PC-3 (cell line): ENCODE results near the gene MMP20. TPM values are rescaled to one million over a fixed set of nuclear protein-coding genes. Genes with fewer than 3 reads are reported as not detected.

Experiments used
- ATAC-seq: fragments of 200-7000 bp; cut with Tn5 transposase; 2 replicates; pipeline ENCODE4 v1.9.1; 2020; ENCODE audit warnings: mild to moderate bottlenecking, moderate library complexity
- BruUV-seq: library from RNA; stranded (reverse); fragments of 400-500 nt; replicated peaks from 2 replicates; lab custom pipeline; 2021; lab: Mats Ljungman, UMichigan
- CTCF ChIA-PET: fragments of 300-600 bp; sonication (Branson Sonifier 250); formaldehyde crosslinking; loops from one replicate; lab custom pipeline; 2022; ENCODE audit warnings: antibody characterized with exemption; lab: Charles Lee
- POLR2A ChIA-PET: fragments of 300-600 bp; sonication (Branson Sonifier 250); formaldehyde crosslinking; loops from one replicate; lab custom pipeline; 2022; ENCODE audit warnings: antibody characterized with exemption; ENCODE audit not compliant: unreplicated experiment; lab: Charles Lee
- DNase-seq: peaks from one replicate; pipeline ENCODE4 v3.0.0-alpha.2; 2015
- H2AFZ ChIP-seq: fragments of 300-600 bp; sonication (generic); 2 replicates; pipeline ENCODE4 v1.6.0; 2016; ENCODE audit warnings: antibody characterized with exemption, low read length
- H3F3A ChIP-seq: fragments of 300-600 bp; sonication (generic); one replicate; pipeline ENCODE4 v1.6.0; 2017; ENCODE audit warnings: antibody characterized with exemption, low read length, control low read depth, mild to moderate bottlenecking; ENCODE audit not compliant: unreplicated experiment
- H3K27ac ChIP-seq: fragments of 300-600 bp; sonication (generic); 2 replicates; pipeline ENCODE4 v1.5.1; 2016; ENCODE audit warnings: mild to moderate bottlenecking, low read length
- H3K27me3 ChIP-seq: fragments of 300-600 bp; sonication (generic); 2 replicates; pipeline ENCODE4 v1.6.1; 2016; ENCODE audit warnings: low read length, mixed read lengths
- H3K36me3 ChIP-seq: fragments of 300-600 bp; sonication (generic); 2 replicates; pipeline ENCODE4 v1.6.1; 2016; ENCODE audit warnings: low read depth, mixed run types, low read length, mixed read lengths
- H3K4me1 ChIP-seq: fragments of 300-600 bp; sonication (generic); 2 replicates; pipeline ENCODE4 v1.5.1; 2016; ENCODE audit warnings: low read length; ENCODE audit not compliant: insufficient read depth
- H3K4me2 ChIP-seq: fragments of 300-600 bp; sonication (generic); 2 replicates; pipeline ENCODE4 v1.6.0; 2016; ENCODE audit warnings: low read length
- H3K4me3 ChIP-seq: fragments of 300-600 bp; sonication (generic); 2 replicates; pipeline ENCODE4 v1.5.1; 2016; ENCODE audit warnings: mild to moderate bottlenecking, low read length, mixed read lengths
- H3K79me2 ChIP-seq: fragments of 300-600 bp; sonication (generic); 2 replicates; pipeline ENCODE4 v1.6.1; 2017; ENCODE audit warnings: low read length, mixed read lengths
- H3K9ac ChIP-seq: fragments of 300-600 bp; sonication (generic); 2 replicates; pipeline ENCODE4 v1.6.0; 2016; ENCODE audit warnings: mild to moderate bottlenecking, low read length
- H3K9me2 ChIP-seq: fragments of 300-600 bp; sonication (generic); replicated peaks from 2 replicates; pipeline ENCODE4 v1.6.1; 2016; ENCODE audit warnings: mixed run types, low read length, mixed read lengths
- H3K9me3 ChIP-seq: fragments of 300-600 bp; sonication (generic); 2 replicates; pipeline ENCODE4 v1.6.1; 2016; ENCODE audit warnings: low read length, mixed read lengths
- H4K20me1 ChIP-seq: fragments of 300-600 bp; sonication (generic); 2 replicates; pipeline ENCODE4 v1.6.1; 2016; ENCODE audit warnings: low read length, mixed read lengths
- CTCF ChIP-seq: fragments of 300-600 bp; sonication (generic); conservative IDR thresholded peaks from 2 replicates; pipeline ENCODE4 v1.5.1; 2017; ENCODE audit warnings: antibody characterized with exemption, low read depth, mild to moderate bottlenecking, low read length
- EZH2 ChIP-seq: fragments of 300-600 bp; sonication (generic); IDR thresholded peaks from one replicate; pipeline ENCODE4 v1.6.1; 2017; ENCODE audit warnings: antibody characterized with exemption, mild to moderate bottlenecking, low read length; ENCODE audit not compliant: unreplicated experiment
- EZH2phosphoT487 ChIP-seq: fragments of 300-600 bp; sonication (generic); IDR thresholded peaks from 2 replicates; pipeline ENCODE4 v1.6.1; 2018; ENCODE audit warnings: mild to moderate bottlenecking, antibody characterized with exemption, low read length, borderline replicate concordance
- intact Hi-C: fragments of 100-400 bp; cut with micrococcal nuclease; formaldehyde crosslinking; loops from 2 replicates; pipeline ENCODE4 v1.9.0; 2023
- total RNA-seq: library from RNA; depleted of rRNA; stranded (reverse); fragments of >200 nt; gene quantifications from 2 replicates; pipeline ENCODE4 v1.2.3, GENCODE V29; 2014

Gene MMP20
- total RNA-seq, 1 experiment from 2014 or later = not detected

DNA sequence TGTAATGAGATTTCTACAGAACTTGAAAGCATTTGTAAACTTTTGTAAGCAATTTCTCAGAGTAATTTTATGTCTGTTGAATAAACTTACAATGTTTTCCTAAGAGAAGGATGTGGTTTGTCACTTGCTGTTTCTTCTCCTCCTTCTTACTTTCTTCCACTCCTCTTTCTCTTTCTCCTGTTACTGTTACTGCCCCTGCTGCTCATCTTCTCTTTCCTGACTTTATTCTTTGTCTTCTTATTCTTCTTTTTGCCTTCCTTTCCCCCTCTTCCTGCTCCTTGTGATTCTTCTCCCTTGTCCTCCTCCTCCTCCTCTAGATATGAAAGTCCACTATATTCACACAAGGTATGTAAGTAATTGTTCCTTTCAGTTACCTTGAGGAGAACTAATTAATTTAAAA, 63.5 kb downstream of the MMP20 start:
- Histone ChIP-seq H2AFZ (peak overlapping the region; percentile 39), H3K4me3 (no peak overlapping the region), H3K27ac (peak overlapping the region; percentile 4), H3K36me3 (peaks cover 2% of the 10 kb centered on the region; the same call in 1 of the 2 replicates), H3K9me2 (no peaks in the 10 kb centered on the region), H3K9me3 (0 out of 2 replicates have a peak, but pooled peaks cover 3% of the 10 kb centered on the region), H3K4me2 (peak overlapping the region; percentile 79), H3F3A (peaks cover 8% of the 10 kb centered on the region), H3K79me2 (no peaks in the 10 kb centered on the region), H4K20me1 (no peaks in the 10 kb centered on the region), H3K27me3 (no peaks in the 10 kb centered on the region), H3K9ac (no peak overlapping the region), H3K4me1 (peaks cover 43% of the 10 kb centered on the region)
- TF ChIP-seq EZH2 (no peak), EZH2phosphoT487 (no peak), CTCF (no peak)
- intact Hi-C loops = loop anchor here (2.0 to 10.0 kb wide), 3 partner anchors 37 to 223 kb away; partner anchors contain the start of gene MMP10
- no TSS peak for BruUV-seq
- ChIA-PET CTCF (no interaction called here), POLR2A (no interaction called here)
- ATAC-seq (no peak), DNase-seq (no peak)

- ATAC-seq = peak; percentile 44
- DNase-seq = peak; percentile 65
- no peaks in the 10 kb centered on the region for H3K27me3 ChIP-seq
- H3K9me3 ChIP-seq = no peaks in the 10 kb centered on the region
- ChIA-PET POLR2A (no interaction called here), CTCF (interaction anchor here (0.9 kb wide), 1 partner anchor 106 kb away, joined by 3 read pairs; no protein-coding TSS in a partner anchor)
- H3K4me2 ChIP-seq = peak overlapping the region; percentile 79
- H3K9ac ChIP-seq = peak overlapping the region; percentile 26; the same call in 1 of the 2 replicates
- H3K4me1 ChIP-seq = peaks cover 43% of the 10 kb centered on the region
- H3K79me2 ChIP-seq = no peaks in the 10 kb centered on the region
- H3K36me3 ChIP-seq = no peaks in the 10 kb centered on the region
- TF ChIP-seq EZH2 (no peak), CTCF (no peak), EZH2phosphoT487 (no peak)
- H4K20me1 ChIP-seq = no peaks in the 10 kb centered on the region
- H3K27ac ChIP-seq = peak overlapping the region; percentile 55
- peaks cover 8% of the 10 kb centered on the region for H3F3A ChIP-seq
- no peaks in the 10 kb centered on the region for H3K9me2 ChIP-seq
- peak overlapping the region; percentile 64 for H2AFZ ChIP-seq
- intact Hi-C loops = loop anchor here (2.0 to 10.0 kb wide), 3 partner anchors 38 to 224 kb away; partner anchors contain the start of gene MMP10
- no TSS peak for BruUV-seq
- H3K4me3 ChIP-seq = peak overlapping the region; percentile 60
Measured at GRCh38 chr11:102560555-102561011, 64.5 kb downstream of the MMP20 start.

- ChIA-PET POLR2A (no interaction called here), CTCF (no interaction called here)
- DNase-seq = no peak
- Histone ChIP-seq H2AFZ (no peak overlapping the region), H3K27me3 (no peaks in the 10 kb centered on the region), H3K79me2 (no peaks in the 10 kb centered on the region), H3K9me3 (no peaks in the 10 kb centered on the region), H3F3A (peaks cover 8% of the 10 kb centered on the region), H4K20me1 (no peaks in the 10 kb centered on the region), H3K4me3 (no peak overlapping the region), H3K27ac (peak overlapping the region; percentile 55), H3K4me1 (peaks cover 40% of the 10 kb centered on the region), H3K36me3 (no peaks in the 10 kb centered on the region), H3K9me2 (no peaks in the 10 kb centered on the region), H3K4me2 (peak overlapping the region; percentile 79), H3K9ac (no peak overlapping the region)
- TF ChIP-seq EZH2 = no peak
- TF ChIP-seq CTCF = no peak
- TF ChIP-seq EZH2phosphoT487 = no peak
- no TSS peak for BruUV-seq
- no peak for ATAC-seq
- intact Hi-C loops = loop anchor here (2.0 to 10.0 kb wide), 3 partner anchors 39 to 225 kb away; partner anchors contain the start of gene MMP10
Measured at GRCh38 chr11:102559839-102560238, 65.3 kb downstream of the MMP20 start.
